NCI-H1092 (cell line): ENCODE measurements around the gene LYPD6.

Source experiments
- DNase-seq: peaks from one replicate; lab custom pipeline; 2025; lab: John Stamatoyannopoulos, UW

Gene LYPD6

DNA sequence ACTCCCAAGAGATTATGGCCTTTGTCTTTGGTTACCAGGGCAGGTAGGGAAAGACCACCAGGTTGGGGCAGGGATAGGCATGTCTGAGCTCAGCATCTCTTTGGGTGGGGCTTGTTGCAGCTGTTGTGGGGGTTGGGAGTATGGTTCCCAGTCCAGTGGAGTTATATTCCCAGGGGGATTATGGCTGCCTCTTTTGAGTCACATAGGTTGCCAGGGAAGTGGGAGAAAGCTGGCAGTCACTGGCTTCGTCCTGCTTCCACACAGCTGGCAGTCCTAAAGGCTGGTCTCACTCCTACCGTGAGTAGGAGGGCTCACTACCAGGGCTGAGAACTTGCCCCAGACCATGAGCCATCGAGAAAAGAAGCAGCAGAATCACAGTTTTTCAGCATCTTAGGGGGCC is 79.1 kb downstream of the LYPD6 start:
- no peak for DNase-seq

DNA sequence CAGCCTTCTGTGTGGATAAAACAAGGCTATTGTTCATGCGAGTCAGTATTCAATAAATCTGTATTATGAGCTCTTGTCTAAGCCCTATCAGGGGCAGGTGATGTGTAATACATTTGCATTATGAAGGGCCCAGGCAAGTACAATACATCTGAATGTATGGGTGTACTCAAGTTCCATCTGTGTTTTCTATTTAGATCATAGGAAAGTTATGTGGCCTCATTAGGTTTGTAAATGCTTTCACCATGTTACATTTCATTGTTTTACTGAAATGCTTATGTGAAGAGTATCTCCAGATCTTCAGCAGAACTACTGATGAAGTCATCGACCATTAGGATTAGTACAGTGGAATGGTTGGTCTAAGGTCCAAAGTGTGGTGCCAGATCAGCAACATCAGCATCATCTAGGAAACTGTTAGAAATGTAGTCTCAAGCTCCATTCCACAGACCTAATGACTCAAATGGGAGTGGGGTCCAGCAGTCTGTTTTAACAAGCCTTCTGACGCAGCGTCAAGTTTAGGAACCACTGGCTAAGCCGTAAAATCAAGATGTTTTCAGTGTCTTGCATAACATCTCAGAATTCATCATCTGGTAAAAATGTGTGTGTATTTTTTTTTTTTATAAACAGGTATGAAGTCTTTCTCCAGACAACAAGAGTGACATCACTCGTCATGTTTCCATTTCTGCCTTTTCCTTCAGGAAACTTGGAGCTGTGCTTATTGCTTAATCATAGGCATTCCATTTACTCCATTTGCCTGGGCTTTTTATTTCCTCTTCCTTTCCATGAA is 80.5 kb downstream of the LYPD6 start:
- no peak for DNase-seq

GRCh38 chr2:149413487-149413886 is 83.1 kb downstream of the LYPD6 start:
- no peak for DNase-seq

DNA sequence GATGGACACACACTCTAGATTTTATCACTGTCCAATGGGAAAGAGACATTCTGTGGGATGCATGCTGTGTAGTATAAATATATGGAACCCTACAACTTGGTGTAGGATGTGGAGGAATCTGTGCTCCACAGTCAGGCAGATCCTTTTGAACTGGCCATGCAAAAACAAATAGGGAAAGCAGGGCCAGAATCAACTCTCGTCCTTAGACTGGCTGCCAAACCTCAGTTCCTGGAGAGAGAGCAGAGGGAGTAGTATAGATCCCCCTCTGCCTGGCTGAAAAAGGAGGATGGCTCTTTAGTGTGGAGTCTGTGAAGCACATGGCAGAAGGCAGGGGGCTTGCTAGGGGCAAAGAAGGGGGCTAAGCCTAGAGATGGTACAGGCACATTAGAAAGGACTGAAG is 84.7 kb downstream of the LYPD6 start:
- DNase-seq, result no peak

DNA sequence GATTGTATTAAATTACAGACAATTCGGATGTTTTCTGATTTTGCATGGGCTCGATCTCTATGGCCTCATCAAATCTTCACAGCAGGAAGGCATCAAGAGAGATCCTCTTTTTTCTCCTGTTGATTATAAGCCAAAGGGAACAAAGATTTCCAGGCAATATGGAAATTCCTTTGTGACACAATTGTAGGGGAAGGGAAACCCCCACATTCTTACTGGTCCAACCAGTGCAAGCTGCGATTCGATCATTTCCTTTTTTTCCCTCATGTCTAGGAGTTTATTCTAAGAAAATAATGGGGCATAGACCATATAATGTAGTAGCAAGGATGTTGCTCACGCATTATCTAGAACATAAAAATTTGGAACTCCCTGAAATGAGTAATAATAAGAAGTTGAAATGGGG is 87.7 kb downstream of the LYPD6 start:
- DNase-seq, result no peak

DNA sequence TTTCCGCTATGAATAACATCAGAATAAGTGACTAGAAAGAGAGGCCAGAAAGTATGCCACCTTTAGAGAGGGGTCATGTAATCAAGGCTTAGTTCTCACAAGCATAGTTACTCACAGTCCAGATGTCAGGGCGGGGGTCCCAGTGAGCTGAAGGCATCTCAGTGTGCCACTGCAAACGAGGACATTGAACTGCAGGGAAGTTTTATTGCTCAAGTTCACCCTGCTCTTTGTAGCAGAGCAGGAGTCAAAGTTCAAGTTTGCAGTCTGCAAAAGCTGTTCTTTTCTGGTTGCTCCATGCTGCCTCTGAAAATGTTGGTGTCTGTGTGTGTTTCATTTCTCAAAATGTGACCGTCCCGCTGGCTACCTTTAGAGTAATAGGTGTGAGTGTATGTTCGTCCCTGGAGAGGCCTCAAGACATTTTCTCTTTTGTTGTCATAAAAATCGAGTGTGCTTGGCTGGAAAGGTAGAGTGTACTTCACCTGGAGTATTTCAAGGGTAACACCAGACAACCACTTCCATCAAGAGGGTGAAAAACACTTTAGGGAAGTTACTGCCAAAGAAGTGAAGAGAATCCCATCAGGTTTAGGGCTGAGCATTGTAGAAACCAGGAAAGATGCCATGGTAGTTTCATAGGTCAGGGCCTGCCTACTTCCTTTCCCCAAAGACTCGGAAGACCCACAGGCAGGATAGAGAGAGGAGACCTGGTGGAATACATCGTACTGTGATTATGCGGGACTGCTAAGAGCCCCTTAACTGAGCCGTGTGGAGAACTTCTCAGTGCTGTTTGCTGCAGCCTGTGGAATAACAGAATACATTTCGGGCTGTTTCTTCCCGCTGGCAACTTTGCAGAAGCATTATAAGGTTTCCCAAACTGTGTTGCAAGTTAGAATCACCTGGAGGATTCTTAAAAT is 89.9 kb downstream of the LYPD6 start:
- DNase-seq, result no peak

DNA sequence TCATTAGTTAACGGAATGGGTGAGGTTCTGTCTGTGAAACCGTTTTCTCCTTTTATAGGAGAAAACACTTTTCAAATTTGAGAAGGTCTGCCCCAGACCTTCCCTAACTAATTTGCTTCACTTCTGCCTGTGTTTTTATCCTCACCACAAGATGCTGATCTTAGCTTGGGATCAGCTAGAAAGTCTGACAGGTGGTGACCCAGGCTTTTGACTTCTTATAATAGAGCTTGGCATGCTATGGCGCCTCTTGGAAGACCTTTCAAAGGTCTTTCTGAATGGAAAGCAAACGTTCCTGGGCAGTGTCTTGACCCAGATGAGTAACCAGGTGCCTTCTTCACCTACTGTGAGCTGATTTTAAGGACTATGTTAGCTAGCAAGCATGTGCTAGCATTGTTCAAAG is 91.4 kb downstream of the LYPD6 start:
- no peak for DNase-seq

GRCh38 chr2:149422337-149422990 is 92.1 kb downstream of the LYPD6 start:
- DNase-seq, result no peak

DNA sequence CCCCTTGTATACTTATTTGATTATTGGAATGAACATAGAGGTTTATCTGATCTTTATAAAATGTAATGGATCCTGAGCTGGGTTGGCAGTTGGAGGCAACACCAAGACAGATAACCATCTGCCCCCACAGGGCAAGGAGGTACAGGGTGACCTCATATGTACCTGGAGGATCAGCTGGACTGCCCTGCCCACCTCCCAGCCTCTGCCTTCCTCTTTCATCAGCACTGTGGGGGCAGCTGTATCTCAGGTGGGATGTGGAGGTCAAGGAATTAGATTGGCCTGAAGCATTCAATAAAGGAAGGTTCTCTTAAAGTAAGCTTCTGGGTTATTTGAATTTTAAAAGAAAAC is 92.6 kb downstream of the LYPD6 start:
- DNase-seq, result no peak

GRCh38 chr2:149423630-149424029 is 93.2 kb downstream of the LYPD6 start:
- no peak for DNase-seq

DNA sequence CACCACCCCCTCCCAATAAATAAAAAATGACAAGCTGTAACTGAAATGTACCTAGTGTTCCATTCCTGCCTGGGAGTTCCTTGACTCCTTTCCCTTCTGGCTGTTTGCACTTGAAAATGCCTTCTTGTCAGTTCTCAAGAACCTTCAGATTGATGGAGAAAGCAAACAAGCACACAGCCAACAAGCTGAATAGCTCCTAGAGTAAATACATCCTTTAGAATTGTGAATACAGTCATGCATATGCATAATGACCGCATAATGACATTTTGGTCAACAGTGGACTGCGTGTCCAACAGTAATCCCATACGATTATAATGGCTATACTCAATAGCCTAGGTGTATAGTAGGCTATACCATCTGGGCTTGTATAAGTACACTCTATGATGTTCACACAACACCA is 97.0 kb downstream of the LYPD6 start:
- no peak for DNase-seq

DNA sequence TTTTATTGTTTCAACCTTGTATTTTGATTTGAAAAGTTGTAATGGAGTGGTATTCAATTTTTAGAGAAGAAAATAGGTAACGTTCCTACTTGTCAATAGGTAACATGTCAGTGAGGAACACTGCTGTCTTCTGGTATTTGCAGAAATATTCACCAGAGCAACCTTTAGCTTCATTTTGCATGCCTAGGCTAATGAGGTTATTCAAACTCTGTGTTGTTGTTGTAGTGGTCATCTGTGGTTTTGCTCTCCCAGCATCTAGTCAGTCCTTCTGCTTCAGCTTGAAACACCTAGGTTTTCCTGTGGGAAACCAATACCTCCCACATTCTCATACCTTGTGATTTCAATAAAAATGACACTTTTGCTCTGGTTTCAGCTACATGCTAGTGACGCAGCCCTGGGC is 98.4 kb downstream of the LYPD6 start:
- no peak for DNase-seq

GRCh38 chr2:149430743-149431736 is 100.7 kb downstream of the LYPD6 start:
- DNase-seq, result no peak

DNA sequence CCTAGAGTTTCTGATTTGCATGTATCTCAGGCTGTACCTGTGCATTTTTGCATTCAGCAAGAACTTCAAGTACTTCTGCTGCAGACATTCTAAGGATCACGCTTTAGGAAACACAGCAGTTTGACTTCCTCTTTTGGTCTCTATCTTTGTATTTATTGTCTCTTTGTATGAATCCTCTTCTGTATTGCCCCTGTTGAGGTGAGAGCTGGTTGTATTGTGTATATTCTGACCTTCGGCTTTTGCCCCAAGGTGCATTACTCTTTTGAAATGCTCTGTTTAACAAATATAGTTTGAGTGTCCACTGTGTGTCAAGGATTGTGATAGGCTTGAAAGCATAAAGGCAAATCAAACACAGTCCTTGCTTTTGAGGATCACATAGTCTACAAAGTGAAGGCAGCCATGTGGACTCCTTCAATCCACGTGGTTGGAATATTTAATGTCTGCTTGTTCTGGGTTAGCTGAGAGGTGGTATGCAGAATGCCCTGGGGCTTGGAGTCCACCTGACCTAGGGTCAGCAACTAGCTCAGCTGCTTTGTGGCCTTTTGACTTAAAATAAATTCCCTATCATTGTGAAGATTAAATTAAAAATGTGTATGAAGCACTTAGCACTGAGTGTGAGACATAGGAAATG is 108.1 kb downstream of the LYPD6 start:
- DNase-seq, result no peak

- no peak for DNase-seq
These were observed 110.9 kb downstream of the LYPD6 start for GRCh38 chr2:149441255-149441654.

- no peak for DNase-seq
These were observed 112.0 kb downstream of the LYPD6 start for GRCh38 chr2:149442346-149442745.

- DNase-seq, result no peak
These were observed 112.8 kb downstream of the LYPD6 start for GRCh38 chr2:149443150-149443549.

- DNase-seq, result no peak
These were observed 116.4 kb downstream of the LYPD6 start for GRCh38 chr2:149446748-149447147.

DNA sequence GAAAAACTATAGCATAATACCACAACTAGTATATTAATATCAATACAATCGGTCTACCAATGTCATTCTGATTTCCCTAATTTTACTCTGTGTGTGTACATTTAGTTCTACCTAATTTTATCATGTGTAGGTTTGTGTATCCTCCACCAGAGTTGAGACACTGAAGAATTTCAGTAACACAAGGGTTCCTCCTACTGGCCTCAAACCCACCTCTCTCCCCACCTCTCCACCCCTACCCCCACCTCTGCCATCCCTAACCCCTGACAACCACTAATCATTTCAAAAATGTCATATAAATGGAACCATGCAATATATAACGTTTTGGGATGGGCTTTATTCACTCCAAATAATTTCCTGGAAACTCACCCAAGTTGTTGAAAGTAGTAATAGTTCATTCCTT is 117.9 kb downstream of the LYPD6 start:
- no peak for DNase-seq

- no peak for DNase-seq
These were observed 118.6 kb downstream of the LYPD6 start for GRCh38 chr2:149449017-149449416.
